GM21717 (cell line): ENCODE measurements around the gene SNRPE.

Source experiments
- ATAC-seq: cut with Tn5 transposase; IDR thresholded peaks from one replicate; pipeline ENCODE4 v1.9.1; 2021; ENCODE audit warnings: mild to moderate bottlenecking, moderate library complexity; ENCODE audit not compliant: unreplicated experiment

SNRPE gene

GRCh38 chr1:203878422-203878821 lies 17.0 kb downstream of the SNRPE start:
- no peak for ATAC-seq

- no peak for ATAC-seq
Measured at GRCh38 chr1:203880606-203881005, 19.2 kb downstream of the SNRPE start.

GRCh38 chr1:203888807-203889251 lies 27.4 kb downstream of the SNRPE start:
- ATAC-seq: no peak

- ATAC-seq: no peak
Measured at GRCh38 chr1:203891950-203892349, 30.6 kb downstream of the SNRPE start.

GRCh38 chr1:203898458-203899352 lies 37.3 kb downstream of the SNRPE start:
- ATAC-seq: no peak

- ATAC-seq: no peak
Measured at GRCh38 chr1:203899353-203899716, 37.9 kb downstream of the SNRPE start.

- ATAC-seq: no peak
Measured at GRCh38 chr1:203899869-203900714, 38.7 kb downstream of the SNRPE start.

- ATAC-seq: no peak
Measured at GRCh38 chr1:203901581-203901980, 40.2 kb downstream of the SNRPE start.

- ATAC-seq: no peak
Measured at GRCh38 chr1:203905275-203905674, 43.9 kb downstream of the SNRPE start.

- ATAC-seq: no peak
Measured at GRCh38 chr1:203906932-203907331, 45.5 kb downstream of the SNRPE start.

GRCh38 chr1:203907901-203908300 lies 46.5 kb downstream of the SNRPE start:
- no peak for ATAC-seq

GRCh38 chr1:203911806-203912205 lies 50.4 kb downstream of the SNRPE start:
- ATAC-seq: no peak

- no peak for ATAC-seq
Measured at GRCh38 chr1:203913073-203913521, 51.7 kb downstream of the SNRPE start.

GRCh38 chr1:203914292-203914691 lies 52.9 kb downstream of the SNRPE start:
- no peak for ATAC-seq

GRCh38 chr1:203915811-203916210 lies 54.4 kb downstream of the SNRPE start:
- ATAC-seq: no peak

- no peak for ATAC-seq
Measured at GRCh38 chr1:203916756-203917155, 55.4 kb downstream of the SNRPE start.
